Astrocyte (in vitro differentiated cells and primary cell): ENCODE data around the gene RANBP6.

Experiments used
- EZH2 ChIP-seq: IDR thresholded peaks from 2 replicates; pipeline ENCODE4 v1.6.1; 2012; ENCODE audit warnings: mild to moderate bottlenecking, low read length, inconsistent platforms; ENCODE audit not compliant: insufficient read depth
- TF ChIP-seq, protein P1 (sequence below): IDR thresholded peaks from 2 replicates; pipeline ENCODE4 v1.5.1; 2011; ENCODE audit warnings: low read depth, mild to moderate bottlenecking, inconsistent platforms, low read length, moderate library complexity; ENCODE audit not compliant: insufficient read depth

DNA sequence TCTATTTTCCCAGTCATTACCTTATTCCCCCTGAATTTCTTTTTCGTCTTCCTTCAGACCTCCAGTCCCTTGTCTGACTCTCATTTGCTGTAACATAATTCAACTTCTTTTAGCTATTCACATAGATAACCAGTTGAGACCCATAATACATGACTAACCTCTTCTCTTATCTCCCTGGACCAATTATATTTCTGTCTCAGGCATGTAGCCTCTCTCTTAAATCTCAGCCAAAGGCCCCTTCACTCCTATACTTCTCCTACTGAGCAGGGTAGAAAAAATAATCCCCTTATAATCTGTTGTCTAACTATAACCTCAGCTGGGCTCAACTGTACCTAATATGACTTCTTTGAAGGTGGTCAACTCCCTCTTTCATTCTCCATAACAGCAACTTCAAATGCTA is 20.9 kb downstream of the RANBP6 start:
- TF ChIP-seq EZH2 = no peak
- TF ChIP-seq, protein P1, sequence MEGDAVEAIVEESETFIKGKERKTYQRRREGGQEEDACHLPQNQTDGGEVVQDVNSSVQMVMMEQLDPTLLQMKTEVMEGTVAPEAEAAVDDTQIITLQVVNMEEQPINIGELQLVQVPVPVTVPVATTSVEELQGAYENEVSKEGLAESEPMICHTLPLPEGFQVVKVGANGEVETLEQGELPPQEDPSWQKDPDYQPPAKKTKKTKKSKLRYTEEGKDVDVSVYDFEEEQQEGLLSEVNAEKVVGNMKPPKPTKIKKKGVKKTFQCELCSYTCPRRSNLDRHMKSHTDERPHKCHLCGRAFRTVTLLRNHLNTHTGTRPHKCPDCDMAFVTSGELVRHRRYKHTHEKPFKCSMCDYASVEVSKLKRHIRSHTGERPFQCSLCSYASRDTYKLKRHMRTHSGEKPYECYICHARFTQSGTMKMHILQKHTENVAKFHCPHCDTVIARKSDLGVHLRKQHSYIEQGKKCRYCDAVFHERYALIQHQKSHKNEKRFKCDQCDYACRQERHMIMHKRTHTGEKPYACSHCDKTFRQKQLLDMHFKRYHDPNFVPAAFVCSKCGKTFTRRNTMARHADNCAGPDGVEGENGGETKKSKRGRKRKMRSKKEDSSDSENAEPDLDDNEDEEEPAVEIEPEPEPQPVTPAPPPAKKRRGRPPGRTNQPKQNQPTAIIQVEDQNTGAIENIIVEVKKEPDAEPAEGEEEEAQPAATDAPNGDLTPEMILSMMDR = no peak
